HUES6 (cell line): ENCODE data around the gene TMEM52.
A peak's percentile ranks its signal among the peaks of the same experiment; 100 is the strongest.
"Not testable (repeated sequence)": the region's sequence is repeated elsewhere in the genome, so short reads cannot be mapped to it uniquely, and the experiment has no call there.

Experiments used
- H3K27ac ChIP-seq: 2 replicates; pipeline ENCODE4 v1.7.0; 2013; ENCODE audit warnings: low read depth, mild to moderate bottlenecking, low read length, inconsistent platforms
- H3K27me3 ChIP-seq: 2 replicates; pipeline ENCODE4 v1.6.1; 2013; ENCODE audit warnings: low read length; ENCODE audit not compliant: control insufficient read depth, insufficient read depth
- H3K36me3 ChIP-seq: 2 replicates; pipeline ENCODE4 v1.6.1; 2013; ENCODE audit warnings: low read length; ENCODE audit not compliant: control insufficient read depth, insufficient read depth
- H3K4me1 ChIP-seq: 2 replicates; pipeline ENCODE4 v1.6.1; 2013; ENCODE audit warnings: low read length; ENCODE audit not compliant: control insufficient read depth, insufficient read depth
- H3K4me3 ChIP-seq: 2 replicates; pipeline ENCODE4 v1.5.1; 2013; ENCODE audit warnings: low read depth, low read length
- H3K9ac ChIP-seq: one replicate; pipeline ENCODE4 v1.6.1; 2013; ENCODE audit warnings: mild to moderate bottlenecking, low read length
- H3K9me3 ChIP-seq: 2 replicates; pipeline ENCODE4 v1.6.1; 2013; ENCODE audit warnings: low read depth, low read length; ENCODE audit not compliant: control insufficient read depth, insufficient read depth

TMEM52 gene

DNA sequence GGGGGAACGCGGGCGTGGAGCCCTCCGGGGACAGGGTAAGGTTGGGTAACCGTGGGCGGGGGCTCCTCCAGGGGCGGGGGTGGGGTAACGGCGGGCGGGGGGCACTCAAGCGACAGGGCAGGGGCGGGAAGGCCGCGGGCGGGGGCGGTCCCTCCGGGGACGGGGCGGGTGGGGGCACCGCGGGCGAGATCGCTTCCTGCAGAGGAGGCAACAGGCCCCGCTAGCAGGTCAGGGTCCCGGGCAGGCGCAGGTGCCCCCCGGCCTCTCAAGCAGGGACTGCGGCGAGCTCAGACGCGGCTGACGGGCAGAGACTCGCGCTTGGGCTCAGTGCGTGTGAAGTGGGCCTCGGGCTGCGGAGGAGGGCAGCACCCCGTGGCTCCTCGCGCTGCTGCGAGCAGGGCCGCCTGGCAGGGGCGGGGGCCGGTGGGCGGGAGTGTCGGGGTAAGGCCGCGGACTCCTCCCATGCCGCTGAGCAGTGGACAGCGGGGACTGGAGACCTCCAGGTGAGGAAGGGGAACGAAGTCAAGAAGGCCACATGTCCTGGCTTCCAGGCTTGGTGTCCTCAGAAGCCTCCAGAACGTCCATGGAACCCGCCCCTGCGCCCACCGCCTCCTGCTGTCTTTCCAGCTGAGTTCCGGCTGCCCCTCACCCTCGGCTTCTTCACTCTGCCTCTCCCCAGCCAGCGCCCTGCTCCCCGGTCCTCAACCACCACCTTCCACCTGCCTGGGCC, 27.6 kb downstream of the TMEM52 start:
- Histone ChIP-seq H3K4me3 (peak overlapping the region; percentile 95), H3K36me3 (peaks cover 3% of the 10 kb centered on the region; the same call in 1 of the 2 replicates), H3K9me3 (no peaks in the 10 kb centered on the region), H3K4me1 (peaks cover 25% of the 10 kb centered on the region), H3K9ac (peak overlapping the region; percentile 54), H3K27ac (no peak overlapping the region; the same call in 1 of the 2 replicates), H3K27me3 (no peaks in the 10 kb centered on the region)

DNA sequence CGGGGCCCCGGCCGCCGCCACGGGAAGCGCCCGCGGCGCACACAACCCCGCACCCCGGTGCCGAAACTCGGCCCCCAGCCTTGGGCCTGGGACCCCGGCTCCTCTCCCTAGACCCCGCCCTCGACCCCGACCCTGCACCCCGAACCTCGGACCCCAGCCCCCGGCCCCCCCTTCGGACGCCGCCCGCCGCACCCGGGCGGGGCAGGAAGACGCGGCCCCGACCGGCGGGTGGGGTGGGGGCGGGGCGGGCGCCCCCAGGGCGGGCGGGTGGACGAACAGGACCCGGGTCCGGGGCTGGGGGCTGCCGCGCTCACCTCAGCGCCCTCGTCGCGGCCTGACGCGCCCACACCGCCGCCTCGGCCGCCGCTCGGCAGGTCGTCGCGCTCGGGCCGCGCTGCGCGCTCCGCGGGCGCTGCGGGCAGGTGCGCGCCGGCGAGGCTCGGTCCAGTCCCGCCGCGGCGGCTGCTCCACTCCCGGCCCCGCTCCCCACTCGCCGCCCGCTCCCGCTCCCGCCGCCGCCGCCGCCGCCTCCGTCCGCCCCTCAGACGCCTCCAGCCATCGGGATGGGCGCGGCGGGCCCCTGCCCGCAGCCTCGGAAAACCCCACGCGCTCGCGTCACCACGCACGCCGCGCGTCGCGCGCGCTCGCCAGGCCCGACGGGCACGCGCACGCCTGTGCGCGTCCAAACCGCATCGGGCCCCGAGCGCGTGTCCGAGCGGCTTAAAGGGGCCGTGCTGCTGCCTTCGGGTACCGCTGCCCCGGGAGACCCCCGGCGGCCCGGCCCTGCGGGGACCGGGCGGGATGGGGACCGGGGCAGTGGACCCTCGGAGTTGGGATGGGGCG, 28.4 kb downstream of the TMEM52 start, which contains the start of gene GNB1:
TSS of gene GNB1 (minus strand) at position 582 of the 843 bp plus-strand sequence. CDS start 65,634 bp downstream, outside the sequence.
- Histone ChIP-seq H3K4me1 (peaks cover 25% of the 10 kb centered on the region), H3K27me3 (no peaks in the 10 kb centered on the region), H3K36me3 (peaks cover 7% of the 10 kb centered on the region; the same call in 1 of the 2 replicates), H3K9me3 (no peaks in the 10 kb centered on the region), H3K4me3 (peak within 1 kb of the TSS; percentile 95), H3K9ac (peak within 1 kb of the TSS; percentile 100), H3K27ac (peak within 1 kb of the TSS; percentile 98)

DNA sequence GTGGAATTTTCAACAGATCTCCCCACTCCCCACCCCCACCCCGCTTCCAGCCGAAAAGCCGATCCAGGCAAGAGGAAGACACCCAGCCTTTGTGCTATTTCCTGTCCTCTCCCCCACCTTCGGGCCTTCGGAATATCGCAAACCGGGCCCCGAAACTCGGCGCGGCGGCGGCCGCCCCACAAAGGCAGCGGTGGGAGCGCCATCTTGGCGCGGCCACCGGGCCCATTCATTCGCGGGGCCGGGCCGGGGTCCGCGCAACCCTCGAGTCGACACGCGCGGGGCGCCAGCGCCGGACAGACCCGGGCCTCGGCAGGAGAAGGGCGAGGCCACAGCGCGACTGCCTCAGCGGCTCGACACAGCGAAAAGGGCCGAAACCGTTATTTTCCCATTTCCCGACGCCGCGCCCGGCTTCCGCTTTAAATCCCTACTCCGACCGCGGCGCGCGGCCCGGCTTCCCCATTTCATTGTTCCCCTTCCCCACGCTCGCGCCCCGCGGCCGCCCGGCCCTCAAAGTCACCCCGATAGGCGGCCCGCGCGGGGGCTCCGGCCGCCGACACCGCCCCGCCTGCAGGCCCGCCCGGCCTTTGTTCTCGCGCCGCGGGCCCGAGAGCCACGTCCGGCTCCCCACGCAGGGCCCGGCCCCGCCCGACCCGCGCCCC, 29.1 kb downstream of the TMEM52 start:
- Histone ChIP-seq H3K9ac (peak overlapping the region; percentile 100), H3K27ac (peak overlapping the region; percentile 98), H3K27me3 (no peaks in the 10 kb centered on the region), H3K4me1 (peaks cover 20% of the 10 kb centered on the region), H3K4me3 (peak overlapping the region; percentile 95), H3K36me3 (peaks cover 7% of the 10 kb centered on the region; the same call in 1 of the 2 replicates), H3K9me3 (no peaks in the 10 kb centered on the region)

DNA sequence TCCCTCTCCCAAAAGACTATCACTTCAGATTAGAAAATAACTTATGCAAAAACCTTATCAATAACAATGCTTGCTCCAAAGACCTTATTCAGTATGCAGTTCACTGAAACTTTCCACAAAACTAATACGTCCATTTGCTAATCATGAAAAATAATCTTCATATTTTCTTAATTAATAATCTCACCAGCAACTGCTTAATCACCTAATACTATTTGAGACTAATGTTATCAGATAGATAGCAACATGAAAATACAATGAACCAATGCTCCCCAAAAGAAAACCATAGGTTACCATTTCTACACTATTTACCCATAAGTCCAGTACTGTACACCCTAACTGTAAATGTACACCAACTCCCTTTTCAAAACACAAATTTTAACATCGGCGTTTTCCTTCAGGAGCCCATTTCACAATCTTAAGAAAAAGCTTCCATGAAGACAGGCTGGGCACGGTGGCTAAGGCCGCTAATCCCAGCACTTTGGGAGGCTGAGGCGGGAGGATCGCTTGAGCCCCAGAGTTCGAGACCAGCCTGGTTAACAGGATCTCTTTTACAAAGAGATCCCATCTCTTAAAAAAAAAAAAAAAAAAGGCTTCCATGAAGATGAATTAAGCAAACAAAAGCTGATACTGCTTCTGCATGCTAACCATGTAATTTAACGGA, 29.9 kb downstream of the TMEM52 start:
- peak overlapping the region; percentile 98; the same call in 1 of the 2 replicates for H3K27ac ChIP-seq
- H3K4me3 ChIP-seq: peak overlapping the region; percentile 95
- peak overlapping the region; percentile 100 for H3K9ac ChIP-seq
- peaks cover 12% of the 10 kb centered on the region for H3K4me1 ChIP-seq
- H3K9me3 ChIP-seq: no peaks in the 10 kb centered on the region
- peaks cover 8% of the 10 kb centered on the region; the same call in 1 of the 2 replicates for H3K36me3 ChIP-seq
- no peaks in the 10 kb centered on the region for H3K27me3 ChIP-seq

DNA sequence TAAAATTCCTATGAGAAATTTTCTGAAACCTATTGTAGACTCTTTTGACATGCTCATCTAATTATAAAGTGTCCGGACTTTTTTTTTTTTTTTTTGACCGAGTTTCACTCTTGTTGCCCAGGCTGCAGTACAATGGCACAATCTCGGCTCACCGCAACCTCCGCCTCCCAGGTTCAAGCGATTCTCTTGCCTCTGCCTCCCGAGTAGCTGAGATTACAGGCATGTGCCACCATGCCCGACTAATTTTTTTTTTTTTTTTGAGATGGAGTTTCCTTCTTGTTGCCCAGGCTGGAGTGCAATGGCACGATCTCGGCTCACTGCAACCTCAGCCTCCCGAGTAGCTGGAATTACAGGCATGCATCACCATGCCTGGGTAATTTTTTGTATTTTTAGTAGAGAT, 35.2 kb downstream of the TMEM52 start:
- peaks cover 27% of the 10 kb centered on the region for H3K4me1 ChIP-seq
- not testable (repeated sequence) for H3K9me3 ChIP-seq, H3K4me3 ChIP-seq, H3K27me3 ChIP-seq, H3K9ac ChIP-seq, H3K27ac ChIP-seq
- peaks cover 12% of the 10 kb centered on the region for H3K36me3 ChIP-seq

DNA sequence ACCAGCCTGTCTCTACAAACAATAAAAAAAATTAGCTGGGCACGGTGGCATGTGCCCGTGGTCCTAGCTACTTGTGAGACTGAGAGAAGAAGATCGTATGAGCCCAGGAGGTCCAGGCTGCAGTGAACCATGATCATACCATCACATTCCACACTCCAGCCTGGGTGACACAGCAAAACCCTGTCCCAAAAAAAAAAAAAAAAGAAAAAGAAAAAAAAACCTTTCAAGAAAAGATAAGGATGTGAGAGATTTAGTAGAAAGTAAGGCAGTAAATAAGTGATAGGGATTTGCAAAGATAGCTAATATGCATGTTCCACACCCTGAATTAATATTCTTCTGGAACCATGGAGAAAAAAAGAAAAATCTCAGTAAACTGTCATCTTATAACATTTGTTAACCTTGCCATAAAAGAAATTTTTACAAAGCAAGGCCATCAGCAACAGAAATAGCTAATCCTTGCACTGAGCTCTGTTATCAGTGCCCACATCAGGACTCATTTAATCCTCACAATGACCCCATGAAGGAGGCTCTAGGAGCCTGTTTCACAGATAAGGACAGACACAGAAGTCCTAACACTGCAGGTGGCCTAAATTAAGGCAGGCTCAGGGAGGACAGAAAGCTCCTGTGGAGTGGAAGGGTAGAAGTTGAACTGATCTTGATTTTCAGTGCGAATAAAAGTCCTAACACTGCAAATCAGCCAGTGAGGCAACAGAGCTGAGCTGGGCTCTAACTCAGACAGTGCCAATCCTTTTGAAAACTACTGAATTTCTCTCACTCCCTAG, 35.8 kb downstream of the TMEM52 start:
- no peak overlapping the region for H3K27ac ChIP-seq
- H3K4me1 ChIP-seq: peaks cover 24% of the 10 kb centered on the region
- H3K9ac ChIP-seq: peak overlapping the region; percentile 29
- no peaks in the 10 kb centered on the region; the same call in 1 of the 2 replicates for H3K9me3 ChIP-seq
- no peaks in the 10 kb centered on the region for H3K27me3 ChIP-seq
- peaks cover 18% of the 10 kb centered on the region for H3K36me3 ChIP-seq
- no peak overlapping the region for H3K4me3 ChIP-seq

DNA sequence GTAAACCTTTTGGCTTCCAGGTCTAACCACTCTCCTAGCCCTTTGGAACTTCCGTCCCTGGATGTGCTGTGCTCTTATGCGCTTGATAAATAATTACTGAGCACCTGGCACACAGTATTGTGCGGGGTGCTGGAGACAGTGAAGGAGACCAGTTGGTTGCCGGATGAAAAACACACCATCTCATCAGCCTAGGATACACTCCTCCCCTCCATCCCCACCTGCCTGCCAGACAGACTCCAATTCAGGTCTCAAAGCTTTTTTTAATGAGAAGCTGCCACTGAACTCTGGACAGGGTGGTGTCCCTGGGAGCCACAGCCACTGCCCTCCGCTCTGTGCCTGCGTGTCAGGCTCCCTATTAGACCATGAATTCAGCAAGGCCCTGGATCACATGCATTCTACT, 37.4 kb downstream of the TMEM52 start:
- Histone ChIP-seq H3K9ac (no peak overlapping the region), H3K36me3 (peaks cover 24% of the 10 kb centered on the region), H3K27me3 (no peaks in the 10 kb centered on the region), H3K27ac (no peak overlapping the region), H3K4me1 (peaks cover 24% of the 10 kb centered on the region), H3K9me3 (no peaks in the 10 kb centered on the region; the same call in 1 of the 2 replicates), H3K4me3 (no peak overlapping the region)

DNA sequence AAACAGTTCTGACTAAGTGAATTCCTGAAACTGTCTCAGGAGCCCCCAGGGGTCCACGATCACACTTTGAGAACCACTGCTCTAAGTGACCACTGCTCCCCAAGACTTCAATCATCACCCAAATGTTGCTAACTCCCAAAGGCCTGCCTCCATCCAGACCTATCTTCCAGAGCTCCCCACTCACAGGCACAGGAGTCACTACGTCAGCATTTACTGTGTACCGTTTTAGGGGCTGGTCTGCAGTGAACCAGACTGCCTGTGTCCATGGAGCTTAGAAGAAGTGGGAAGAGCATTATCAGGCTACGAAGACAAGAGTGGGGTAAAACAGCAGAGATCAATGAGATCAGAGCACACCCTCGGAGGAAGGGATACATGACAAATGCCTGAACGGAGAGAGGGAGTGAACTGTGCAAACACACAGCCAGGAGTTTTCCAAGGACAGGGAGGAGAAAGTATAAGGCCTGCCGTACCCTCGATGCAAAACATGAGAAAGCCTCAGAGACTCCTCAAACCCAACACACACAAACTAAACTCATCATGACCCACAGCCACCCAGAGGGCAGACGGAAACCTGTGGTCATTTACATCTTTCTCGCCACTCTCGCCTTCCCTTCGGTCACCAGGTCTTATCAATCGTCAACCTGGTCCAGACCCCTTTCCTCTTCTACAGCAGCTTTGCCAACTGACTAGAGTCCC, 38.3 kb downstream of the TMEM52 start:
- Histone ChIP-seq H3K27ac (no peak overlapping the region), H3K4me1 (peaks cover 24% of the 10 kb centered on the region), H3K4me3 (no peak overlapping the region), H3K9ac (no peak overlapping the region), H3K27me3 (no peaks in the 10 kb centered on the region), H3K9me3 (peaks cover 4% of the 10 kb centered on the region; the same call in 1 of the 2 replicates), H3K36me3 (peaks cover 30% of the 10 kb centered on the region)

DNA sequence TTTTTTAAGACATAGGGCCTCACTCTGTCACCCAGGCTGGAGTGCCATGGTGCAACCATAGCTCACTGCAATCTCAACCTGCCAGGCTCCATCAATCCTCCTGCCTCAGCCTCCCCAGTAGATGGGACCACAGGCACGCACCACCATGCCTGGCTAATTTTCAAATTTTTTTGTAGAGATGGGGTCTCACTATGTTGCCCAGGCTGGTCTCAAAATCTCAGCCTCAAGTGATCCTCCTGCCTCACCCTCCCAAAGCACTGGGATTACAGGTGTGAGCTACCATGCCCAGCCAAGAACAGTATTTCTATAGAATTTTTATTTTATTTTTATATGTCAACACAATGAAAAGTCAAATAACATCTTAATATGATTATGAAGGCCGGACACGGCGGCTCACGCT, 39.1 kb downstream of the TMEM52 start:
- Histone ChIP-seq H3K9ac (no peak overlapping the region), H3K4me3 (no peak overlapping the region), H3K27me3 (no peaks in the 10 kb centered on the region), H3K36me3 (peaks cover 38% of the 10 kb centered on the region), H3K27ac (no peak overlapping the region), H3K9me3 (peaks cover 6% of the 10 kb centered on the region; the same call in 1 of the 2 replicates), H3K4me1 (peaks cover 24% of the 10 kb centered on the region)
